Mononuclear cell (primary cell): ENCODE results near the gene CCR7. TPM values are rescaled to one million over a fixed set of nuclear protein-coding genes. Genes with fewer than 3 reads are reported as not detected.
A peak's percentile ranks its signal among the peaks of the same experiment; 100 is the strongest.

Source experiments
- H3K27me3 ChIP-seq: 2 replicates; pipeline ENCODE4 v1.6.0; 2011; ENCODE audit warnings: low read length, control low read depth; ENCODE audit not compliant: insufficient read depth
- H3K4me1 ChIP-seq: 2 replicates; pipeline ENCODE4 v1.5.1; 2011; ENCODE audit warnings: mild to moderate bottlenecking, low read length, control low read depth; ENCODE audit not compliant: insufficient read depth
- H3K4me3 ChIP-seq: 2 replicates; pipeline ENCODE4 v1.5.1; 2011; ENCODE audit warnings: mild to moderate bottlenecking, low read length, moderate library complexity
- H3K9me3 ChIP-seq: 2 replicates; pipeline ENCODE4 v1.5.1; 2011; ENCODE audit warnings: low read depth, mild to moderate bottlenecking, control low read depth, low read length
- total RNA-seq: library from RNA; depleted of rRNA; stranded (reverse); fragments of >200 nt; gene quantifications from one replicate; pipeline ENCODE4 v1.2.3, GENCODE V29; 2012

CCR7 gene
- 131 TPM for total RNA-seq

- Histone ChIP-seq H3K9me3 (no peaks in the 10 kb centered on the region), H3K4me3 (peak within 1 kb of the TSS; percentile 83), H3K4me1 (peaks cover 46% of the 10 kb centered on the region), H3K27me3 (no peaks in the 10 kb centered on the region)
Observed at GRCh38 chr17:40564883-40565768, at the start of gene CCR7. Gene CCR7, minus strand, starts transcription at chr17:40565472. Its CDS starts 63 bp downstream, at chr17:40565409.

- peaks cover 61% of the 10 kb centered on the region for H3K4me1 ChIP-seq
- H3K4me3 ChIP-seq: no peak overlapping the region
- no peaks in the 10 kb centered on the region for H3K27me3 ChIP-seq
- H3K9me3 ChIP-seq: no peaks in the 10 kb centered on the region
Observed at GRCh38 chr17:40614431-40615067, 49.3 kb upstream of the CCR7 start.

- no peaks in the 10 kb centered on the region for H3K9me3 ChIP-seq
- H3K4me3 ChIP-seq: no peak overlapping the region
- no peaks in the 10 kb centered on the region for H3K27me3 ChIP-seq
- H3K4me1 ChIP-seq: peaks cover 66% of the 10 kb centered on the region
Observed at GRCh38 chr17:40613467-40614154, 48.3 kb upstream of the CCR7 start.

GRCh38 chr17:40612599-40613244 is 47.5 kb upstream of the CCR7 start:
- H3K4me1 ChIP-seq: peaks cover 71% of the 10 kb centered on the region
- no peaks in the 10 kb centered on the region for H3K27me3 ChIP-seq
- peak overlapping the region; percentile 7 for H3K4me3 ChIP-seq
- no peaks in the 10 kb centered on the region for H3K9me3 ChIP-seq

- no peak overlapping the region for H3K4me3 ChIP-seq
- no peaks in the 10 kb centered on the region for H3K9me3 ChIP-seq
- no peaks in the 10 kb centered on the region for H3K27me3 ChIP-seq
- H3K4me1 ChIP-seq: peaks cover 71% of the 10 kb centered on the region
Observed at GRCh38 chr17:40611840-40612474, 46.7 kb upstream of the CCR7 start.

- Histone ChIP-seq H3K27me3 (no peaks in the 10 kb centered on the region), H3K4me3 (no peak overlapping the region), H3K4me1 (peaks cover 77% of the 10 kb centered on the region), H3K9me3 (no peaks in the 10 kb centered on the region)
Observed at GRCh38 chr17:40610359-40610758, 45.1 kb upstream of the CCR7 start.

GRCh38 chr17:40608061-40608581 is 42.8 kb upstream of the CCR7 start:
- Histone ChIP-seq H3K4me1 (peaks cover 77% of the 10 kb centered on the region), H3K4me3 (no peak overlapping the region), H3K9me3 (no peaks in the 10 kb centered on the region), H3K27me3 (no peaks in the 10 kb centered on the region)

- Histone ChIP-seq H3K27me3 (no peaks in the 10 kb centered on the region), H3K4me1 (peaks cover 73% of the 10 kb centered on the region), H3K4me3 (no peak overlapping the region), H3K9me3 (no peaks in the 10 kb centered on the region)
Observed at GRCh38 chr17:40607641-40608040, 42.4 kb upstream of the CCR7 start.

GRCh38 chr17:40606548-40607353 is 41.5 kb upstream of the CCR7 start:
- H3K4me3 ChIP-seq: no peak overlapping the region
- H3K9me3 ChIP-seq: no peaks in the 10 kb centered on the region
- H3K27me3 ChIP-seq: no peaks in the 10 kb centered on the region
- peaks cover 76% of the 10 kb centered on the region for H3K4me1 ChIP-seq

GRCh38 chr17:40605306-40605705 is 40.0 kb upstream of the CCR7 start:
- peaks cover 76% of the 10 kb centered on the region for H3K4me1 ChIP-seq
- no peaks in the 10 kb centered on the region for H3K9me3 ChIP-seq
- H3K4me3 ChIP-seq: no peak overlapping the region
- no peaks in the 10 kb centered on the region for H3K27me3 ChIP-seq

- no peak overlapping the region for H3K4me3 ChIP-seq
- H3K27me3 ChIP-seq: no peaks in the 10 kb centered on the region
- H3K4me1 ChIP-seq: peaks cover 84% of the 10 kb centered on the region
- no peaks in the 10 kb centered on the region for H3K9me3 ChIP-seq
Observed at GRCh38 chr17:40604327-40605080, 39.2 kb upstream of the CCR7 start.

- H3K4me1 ChIP-seq: peaks cover 87% of the 10 kb centered on the region
- no peak overlapping the region for H3K4me3 ChIP-seq
- H3K9me3 ChIP-seq: no peaks in the 10 kb centered on the region
- no peaks in the 10 kb centered on the region for H3K27me3 ChIP-seq
Observed at GRCh38 chr17:40602445-40603443, 37.5 kb upstream of the CCR7 start.
